ENCODE data around the gene CEP170B. TPM values are rescaled to one million over a fixed set of nuclear protein-coding genes. Genes with fewer than 3 reads are reported as not detected.
A peak's percentile ranks its signal among the peaks of the same experiment; 100 is the strongest.

CEP170B gene
- total RNA-seq, 1 donor from 2014 or later, result 1.6 TPM

DNA sequence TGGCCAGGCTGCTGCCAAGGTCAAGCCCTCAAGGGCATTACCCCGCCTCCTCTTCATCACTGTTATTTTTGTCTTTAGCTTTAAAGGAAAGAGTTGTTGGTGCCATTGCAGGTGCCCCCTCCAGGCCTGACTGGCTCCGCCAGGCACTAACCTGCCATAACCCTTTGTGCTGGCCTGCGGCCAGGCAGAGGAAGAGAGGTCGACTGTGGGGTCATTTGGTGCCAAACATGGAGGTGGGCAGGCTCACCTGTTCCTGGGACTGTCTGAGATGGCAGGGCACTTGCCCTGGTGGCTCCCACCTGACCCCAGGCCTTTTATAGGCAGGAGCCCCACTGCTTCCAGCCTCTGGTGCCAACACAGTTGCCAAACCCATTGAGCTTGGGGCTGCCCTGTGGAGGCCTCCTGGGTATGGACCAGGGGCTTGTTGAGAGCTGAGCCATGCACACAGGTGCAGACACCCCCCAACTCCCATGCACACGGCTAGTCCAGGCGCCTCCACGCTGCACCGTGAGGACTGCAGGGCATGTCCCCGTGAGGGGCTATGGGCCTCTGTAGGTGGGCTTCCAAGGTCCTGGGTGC lies 30.2 kb downstream of the CEP170B start:
- peaks cover 0 to 2% (median 0%) of the 10 kb centered on the region in 3 donors for H3K4me1 ChIP-seq (ENCODE audit: control insufficient read depth in 3 of 3, insufficient read depth in 3 of 3, low read length in 3 of 3)
- no peaks in the 10 kb centered on the region for H3K27me3 ChIP-seq (ENCODE audit: control insufficient read depth in 3 of 3, insufficient read depth in 3 of 3, low read length in 3 of 3)
- H3K9ac ChIP-seq (ENCODE audit: low read depth in 1 of 3, low read length in 3 of 3), result no peak overlapping the region
- no peak overlapping the region for H3K27ac ChIP-seq (ENCODE audit: low read depth, low read length)
- no peaks in the 10 kb centered on the region for H3K36me3 ChIP-seq (ENCODE audit: control insufficient read depth in 3 of 3, insufficient read depth in 3 of 3, low read length in 3 of 3)
- no peak overlapping the region for H3K4me3 ChIP-seq (ENCODE audit: low read length in 3 of 3)
- H3K9me3 ChIP-seq (ENCODE audit: control insufficient read depth in 3 of 3, low read length in 3 of 3), result no peaks in the 10 kb centered on the region

DNA sequence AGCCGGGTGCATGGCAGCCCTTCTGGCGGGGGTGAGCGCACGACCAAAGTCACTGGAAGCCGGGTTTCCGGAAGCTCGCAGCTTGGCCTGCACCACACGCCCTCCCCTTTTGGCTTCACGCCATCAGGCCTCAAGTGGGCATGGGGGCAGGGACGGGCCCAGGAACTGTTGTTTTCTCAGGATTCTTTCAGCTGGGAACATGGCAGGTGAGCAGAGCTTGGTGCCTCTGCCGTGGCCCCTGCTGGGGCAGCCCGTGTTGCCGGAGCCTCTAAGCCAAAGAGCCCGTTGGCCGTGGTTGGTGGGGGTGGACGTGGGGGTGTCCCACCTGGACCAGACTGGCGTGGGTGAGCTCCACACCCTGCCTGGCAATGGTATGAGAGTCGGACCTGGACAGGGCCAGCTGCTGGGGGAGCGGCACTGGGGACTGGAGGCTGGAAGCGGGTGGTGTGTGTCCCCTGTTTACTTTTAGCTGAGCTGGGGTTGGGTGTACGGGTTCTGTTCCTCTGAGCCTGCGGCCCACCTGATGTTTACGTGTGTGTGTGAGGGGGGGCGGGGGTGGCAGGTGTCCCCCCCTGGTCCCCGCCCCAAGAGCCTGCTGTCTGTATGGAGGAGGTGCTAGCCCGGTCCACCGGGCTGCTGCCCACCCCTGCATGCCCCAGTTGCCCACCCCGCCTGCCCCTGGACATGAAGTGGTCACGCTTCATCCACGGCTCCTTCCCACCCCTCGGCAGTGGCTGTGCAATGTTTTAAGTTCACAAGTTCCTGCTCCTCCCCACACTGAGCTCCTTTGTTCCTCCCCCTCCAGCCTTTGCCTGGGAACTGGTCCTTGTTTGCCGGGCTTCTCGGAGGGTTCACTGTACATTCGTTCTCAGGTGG lies 31.0 kb downstream of the CEP170B start:
- Histone ChIP-seq H3K27me3 (ENCODE audit: control insufficient read depth in 3 of 3, insufficient read depth in 3 of 3, low read length in 3 of 3) (no peaks in the 10 kb centered on the region), H3K4me1 (ENCODE audit: control insufficient read depth in 3 of 3, insufficient read depth in 3 of 3, low read length in 3 of 3) (peaks cover 0 to 2% (median 0%) of the 10 kb centered on the region in 3 donors), H3K9ac (ENCODE audit: low read depth in 1 of 3, low read length in 3 of 3) (no peak overlapping the region), H3K9me3 (ENCODE audit: control insufficient read depth in 3 of 3, low read length in 3 of 3) (no peaks in the 10 kb centered on the region), H3K27ac (ENCODE audit: low read depth, low read length) (no peak overlapping the region), H3K4me3 (ENCODE audit: low read length in 3 of 3) (no peak overlapping the region), H3K36me3 (ENCODE audit: control insufficient read depth in 3 of 3, insufficient read depth in 3 of 3, low read length in 3 of 3) (no peaks in the 10 kb centered on the region)

GRCh38 chr14:104897330-104898194 lies 32.5 kb downstream of the CEP170B start:
- Histone ChIP-seq H3K27me3 (ENCODE audit: control insufficient read depth in 3 of 3, insufficient read depth in 3 of 3, low read length in 3 of 3) (no peaks in the 10 kb centered on the region), H3K4me3 (ENCODE audit: low read length in 3 of 3) (no peak overlapping the region), H3K9me3 (ENCODE audit: control insufficient read depth in 3 of 3, low read length in 3 of 3) (no peaks in the 10 kb centered on the region), H3K36me3 (ENCODE audit: control insufficient read depth in 3 of 3, insufficient read depth in 3 of 3, low read length in 3 of 3) (no peaks in the 10 kb centered on the region), H3K27ac (ENCODE audit: low read depth, low read length) (no peak overlapping the region), H3K9ac (ENCODE audit: low read depth in 1 of 3, low read length in 3 of 3) (no peak overlapping the region), H3K4me1 (ENCODE audit: control insufficient read depth in 3 of 3, insufficient read depth in 3 of 3, low read length in 3 of 3) (peaks cover 0 to 2% (median 0%) of the 10 kb centered on the region in 3 donors)

- no peak overlapping the region for H3K27ac ChIP-seq (ENCODE audit: low read depth, low read length)
- no peak overlapping the region for H3K4me3 ChIP-seq (ENCODE audit: low read length in 3 of 3)
- no peak overlapping the region for H3K9ac ChIP-seq (ENCODE audit: low read depth in 1 of 3, low read length in 3 of 3)
- H3K4me1 ChIP-seq (ENCODE audit: control insufficient read depth in 3 of 3, insufficient read depth in 3 of 3, low read length in 3 of 3), result peaks cover 0 to 2% (median 0%) of the 10 kb centered on the region in 3 donors
- H3K27me3 ChIP-seq (ENCODE audit: control insufficient read depth in 3 of 3, insufficient read depth in 3 of 3, low read length in 3 of 3), result no peaks in the 10 kb centered on the region
- no peaks in the 10 kb centered on the region for H3K9me3 ChIP-seq (ENCODE audit: control insufficient read depth in 3 of 3, low read length in 3 of 3)
- no peaks in the 10 kb centered on the region for H3K36me3 ChIP-seq (ENCODE audit: control insufficient read depth in 3 of 3, insufficient read depth in 3 of 3, low read length in 3 of 3)
These were observed 33.1 kb downstream of the CEP170B start for GRCh38 chr14:104898195-104898558.

GRCh38 chr14:104898870-104899510 lies 33.9 kb downstream of the CEP170B start:
- H3K4me1 ChIP-seq (ENCODE audit: control insufficient read depth in 3 of 3, insufficient read depth in 3 of 3, low read length in 3 of 3), result peaks cover 0 to 2% (median 0%) of the 10 kb centered on the region in 3 donors
- peak overlapping the region in 1 of 3 donors; percentile 43 for H3K9ac ChIP-seq (ENCODE audit: low read depth in 1 of 3, low read length in 3 of 3)
- no peak overlapping the region for H3K4me3 ChIP-seq (ENCODE audit: low read length in 3 of 3)
- no peaks in the 10 kb centered on the region for H3K36me3 ChIP-seq (ENCODE audit: control insufficient read depth in 3 of 3, insufficient read depth in 3 of 3, low read length in 3 of 3)
- H3K27me3 ChIP-seq (ENCODE audit: control insufficient read depth in 3 of 3, insufficient read depth in 3 of 3, low read length in 3 of 3), result no peaks in the 10 kb centered on the region
- H3K9me3 ChIP-seq (ENCODE audit: control insufficient read depth in 3 of 3, low read length in 3 of 3), result no peaks in the 10 kb centered on the region
- no peak overlapping the region for H3K27ac ChIP-seq (ENCODE audit: low read depth, low read length)

- H3K9me3 ChIP-seq (ENCODE audit: control insufficient read depth in 3 of 3, low read length in 3 of 3), result no peaks in the 10 kb centered on the region
- H3K36me3 ChIP-seq (ENCODE audit: control insufficient read depth in 3 of 3, insufficient read depth in 3 of 3, low read length in 3 of 3), result no peaks in the 10 kb centered on the region
- no peak overlapping the region for H3K4me3 ChIP-seq (ENCODE audit: low read length in 3 of 3)
- H3K27ac ChIP-seq (ENCODE audit: low read depth, low read length), result no peak overlapping the region
- peaks cover 0 to 2% (median 0%) of the 10 kb centered on the region in 3 donors for H3K4me1 ChIP-seq (ENCODE audit: control insufficient read depth in 3 of 3, insufficient read depth in 3 of 3, low read length in 3 of 3)
- peaks cover 4 to 6% (median 5%) of the 10 kb centered on the region in 3 donors for H3K27me3 ChIP-seq (ENCODE audit: control insufficient read depth in 3 of 3, insufficient read depth in 3 of 3, low read length in 3 of 3)
- H3K9ac ChIP-seq (ENCODE audit: low read depth in 1 of 3, low read length in 3 of 3), result no peak overlapping the region
These were observed 34.7 kb downstream of the CEP170B start for GRCh38 chr14:104899781-104900180.

DNA sequence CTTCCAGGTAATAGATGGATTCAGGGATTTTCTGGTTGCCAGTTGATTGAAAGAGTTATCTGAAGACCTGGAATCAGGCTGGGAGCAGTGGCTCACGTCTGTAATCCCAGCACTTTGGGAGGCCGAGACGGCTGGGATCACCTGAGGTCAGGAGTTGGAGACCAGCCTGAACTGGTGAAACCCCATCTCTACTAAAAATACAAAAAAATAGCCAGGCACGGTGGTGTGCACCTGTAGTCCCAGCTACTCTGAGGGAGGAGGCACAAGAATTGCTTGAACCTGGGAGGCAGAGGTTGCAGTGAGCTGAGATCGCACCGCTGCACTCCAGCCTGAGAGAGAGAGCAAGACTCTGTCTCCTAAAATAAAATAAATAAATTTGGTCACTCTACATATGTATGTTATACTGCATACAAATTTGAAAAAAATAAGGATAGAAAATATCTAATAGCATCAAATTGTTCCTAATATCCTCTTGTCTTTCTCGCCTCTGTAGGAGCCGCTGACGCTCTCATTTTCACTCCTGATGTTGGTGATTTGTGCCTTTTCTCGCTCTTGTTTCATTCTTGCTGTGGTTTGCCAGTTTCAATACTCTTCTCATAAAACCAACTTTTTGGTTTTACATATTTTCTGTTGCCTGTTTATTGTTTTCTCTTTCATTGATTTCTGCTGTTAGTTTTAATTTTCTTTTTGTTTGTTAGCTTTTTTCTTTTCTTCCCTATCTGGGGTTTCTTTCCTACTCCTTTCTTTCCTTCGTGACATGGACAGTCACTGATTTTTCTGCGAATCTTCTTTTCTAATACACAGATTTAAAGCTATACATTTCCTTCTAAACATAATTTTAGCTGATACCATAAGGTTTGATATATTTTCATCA lies 35.8 kb downstream of the CEP170B start:
- Histone ChIP-seq H3K27me3 (ENCODE audit: control insufficient read depth in 3 of 3, insufficient read depth in 3 of 3, low read length in 3 of 3) (peaks cover 6 to 7% (median 6%) of the 10 kb centered on the region in 3 donors), H3K9ac (ENCODE audit: low read depth in 1 of 3, low read length in 3 of 3) (no peak overlapping the region), H3K4me1 (ENCODE audit: control insufficient read depth in 3 of 3, insufficient read depth in 3 of 3, low read length in 3 of 3) (no peaks in the 10 kb centered on the region), H3K9me3 (ENCODE audit: control insufficient read depth in 3 of 3, low read length in 3 of 3) (no peaks in the 10 kb centered on the region), H3K27ac (ENCODE audit: low read depth, low read length) (no peak overlapping the region), H3K36me3 (ENCODE audit: control insufficient read depth in 3 of 3, insufficient read depth in 3 of 3, low read length in 3 of 3) (no peaks in the 10 kb centered on the region), H3K4me3 (ENCODE audit: low read length in 3 of 3) (no peak overlapping the region)

- Histone ChIP-seq H3K27ac (ENCODE audit: low read depth, low read length) (no peak overlapping the region), H3K4me1 (ENCODE audit: control insufficient read depth in 3 of 3, insufficient read depth in 3 of 3, low read length in 3 of 3) (no peaks in the 10 kb centered on the region), H3K9ac (ENCODE audit: low read depth in 1 of 3, low read length in 3 of 3) (no peak overlapping the region), H3K9me3 (ENCODE audit: control insufficient read depth in 3 of 3, low read length in 3 of 3) (no peaks in the 10 kb centered on the region), H3K4me3 (ENCODE audit: low read length in 3 of 3) (no peak overlapping the region), H3K36me3 (ENCODE audit: control insufficient read depth in 3 of 3, insufficient read depth in 3 of 3, low read length in 3 of 3) (no peaks in the 10 kb centered on the region), H3K27me3 (ENCODE audit: control insufficient read depth in 3 of 3, insufficient read depth in 3 of 3, low read length in 3 of 3) (peaks cover 6 to 7% (median 6%) of the 10 kb centered on the region in 3 donors)
These were observed 38.9 kb downstream of the CEP170B start for GRCh38 chr14:104903990-104904389.

Measured in skeletal muscle tissue (tissue), 4 donors.